Sigmoid colon (tissue), 7 donors: ENCODE results near the gene LYL1. TPM values are rescaled to one million over a fixed set of nuclear protein-coding genes. Genes with fewer than 3 reads are reported as not detected.

Source experiments
- DNase-seq: peaks from one replicate; pipeline ENCODE4 v3.0.0-alpha.2; 2019
- H3K27ac ChIP-seq, 4 donors: fragments of 200-600 bp; sonication (generic); one replicate each; pipeline ENCODE4 v1.5.1; 2016 to 2019; ENCODE audit warnings: mild to moderate bottlenecking in 1 of 4
- H3K27me3 ChIP-seq, 3 donors: fragments of 200-600 bp; sonication (generic); one replicate each; pipeline ENCODE4 v1.5.1; 2019; ENCODE audit warnings: mild to moderate bottlenecking in 1 of 3
- H3K36me3 ChIP-seq, 4 donors: fragments of 200-600 bp; sonication (generic); one replicate each; pipeline ENCODE4 v1.5.1; 2016 to 2019
- H3K4me1 ChIP-seq, 4 donors: fragments of 200-600 bp; sonication (generic); one replicate each; pipeline ENCODE4 v1.5.1; 2017 to 2019
- H3K4me3 ChIP-seq, 4 donors: fragments of 200-600 bp; sonication (generic); one replicate each; pipeline ENCODE4 v1.5.1; 2017 to 2019; ENCODE audit warnings: mild to moderate bottlenecking in 2 of 4, moderate library complexity in 1 of 4
- H3K9me3 ChIP-seq, 4 donors: fragments of 200-600 bp in 3 of 4; sonication (generic) in 3 of 4; one replicate each; pipeline versions ENCODE4 v1.5.1 to v1.6.1; 2013 to 2019
- CTCF ChIP-seq, 4 experiments: fragments of 450-650 bp in 3 of 4; fragments of 200-600 bp in 1 of 4; IDR thresholded peaks; one replicate each; pipeline ENCODE4 v1.5.1; 2016 to 2019; ENCODE audit warnings: antibody characterized with exemption in 4 of 4, mild to moderate bottlenecking in 3 of 4, moderate library complexity in 2 of 4
- EP300 ChIP-seq, 4 donors: sonication (generic); formaldehyde crosslinking; IDR thresholded peaks; one replicate each; pipeline ENCODE4 v1.6.1; 2017; ENCODE audit warnings: antibody characterized with exemption in 4 of 4
- POLR2A ChIP-seq, 2 donors: fragments of 450-650 bp; IDR thresholded peaks; one replicate each; pipeline ENCODE4 v1.6.1; 2016; ENCODE audit warnings: antibody characterized with exemption in 2 of 2, mild to moderate bottlenecking in 2 of 2, moderate library complexity in 2 of 2
- POLR2AphosphoS5 ChIP-seq, 4 donors: sonication (generic); formaldehyde crosslinking; IDR thresholded peaks; one replicate each; pipeline ENCODE4 v1.6.1; 2017; ENCODE audit warnings: antibody characterized with exemption in 4 of 4
- WGBS, 2 donors: extraction: QIAGEN DNeasy Blood & Tissue Kit; methylation state at CpG; one replicate each; pipeline ENCODE4 v1.1.7; 2013; 5-methylcytosine and 5-hydroxymethylcytosine counted together
- intact Hi-C: fragments of 100-400 bp; cut with DNase I; formaldehyde crosslinking; loops from one replicate; pipeline ENCODE4 v1.15.1; 2023
- polyA plus RNA-seq, 3 donors: library from polyadenylated mRNA; stranded (reverse); fragments of 200-250 nt; gene quantifications; one replicate each; pipeline ENCODE4 v1.2.3, GENCODE V29; 2013
- total RNA-seq, 4 donors: library from RNA; depleted of rRNA; stranded (reverse); fragments of >200 nt; gene quantifications; one replicate each; pipeline ENCODE4 v1.1.0, GENCODE V29; 2016
- donor health status: healthy with polysubstance abuse.
- donor health status: Bipolar disorder and iron deficiency.
- donor health status: healthy.

LYL1 gene
- total RNA-seq (10 to 100 TPM; 13.0 to 17.8 (median 15.2) TPM), polyA plus RNA-seq (10 to 100 TPM in 1 of 3 donors, 1 to 10 TPM in 2; 3.0 to 18.4 (median 3.7) TPM)

DNA sequence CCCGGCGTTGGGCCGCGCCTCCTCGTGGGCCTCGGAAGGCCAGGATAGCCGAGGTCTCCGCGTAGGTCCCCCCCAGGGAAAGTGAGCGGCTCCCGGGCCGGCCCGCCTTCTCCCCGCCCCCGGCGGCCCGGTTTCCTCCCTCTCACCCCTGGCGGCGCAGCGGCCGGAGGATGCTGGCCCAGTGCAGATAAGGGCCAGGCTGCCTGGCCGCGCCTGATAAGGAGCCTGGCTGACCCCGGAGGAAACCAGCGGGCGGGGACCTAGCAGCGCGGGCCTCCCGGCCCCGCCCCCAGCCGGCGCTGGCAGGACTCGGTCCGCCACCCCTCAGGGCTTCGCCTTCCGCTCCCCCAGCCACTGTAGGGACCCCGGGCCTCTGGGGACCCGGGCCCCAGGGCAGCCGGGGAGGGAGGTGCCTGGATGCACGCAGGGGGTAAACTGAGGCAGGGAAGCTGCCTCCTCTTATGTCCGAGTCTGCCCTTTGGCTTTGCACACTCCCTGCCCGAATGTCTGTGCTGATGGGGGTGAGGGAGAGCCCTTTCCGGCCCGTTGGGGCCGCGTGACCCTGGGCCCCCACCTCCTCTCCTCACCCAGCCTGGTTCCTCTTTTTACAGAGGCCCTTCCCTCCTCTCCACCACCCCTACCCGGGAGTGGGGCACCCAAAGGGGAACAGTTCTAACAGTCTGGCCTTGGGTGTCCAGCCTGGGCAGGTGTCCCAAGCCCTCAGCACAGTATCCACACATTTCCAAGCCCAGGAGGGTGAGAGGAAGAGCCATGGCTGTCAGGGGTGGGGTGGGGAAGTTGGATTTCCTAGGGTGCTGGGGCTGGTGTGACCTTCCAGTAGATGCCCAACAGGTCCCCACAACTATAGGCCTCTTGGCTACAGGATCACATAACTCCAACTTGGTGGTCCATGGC, at the start of gene LYL1:
Gene LYL1 (minus strand): TSS at position 193 of the 915 bp plus-strand sequence. CDS start 1,687 bp downstream, outside the sequence.
- H3K9me3 ChIP-seq: no peaks in the 10 kb centered on the region
- peaks cover 0 to 7% (median 2%) of the 10 kb centered on the region in 4 donors for H3K36me3 ChIP-seq
- TF ChIP-seq POLR2AphosphoS5 (IDR thresholded peaks at IDR 0.05) (peak; percentile 49 to 81 (median 71)), POLR2A (IDR thresholded peaks at IDR 0.05) (no peak), CTCF (IDR thresholded peaks at IDR 0.05) (no peak)
- intact Hi-C loops: loop anchor here (5.0 to 10.0 kb wide), 2 partner anchors 49 to 218 kb away; partner anchors contain the start of genes DNASE2, IER2, KLF1 and STX10
- 1% methylated on average over 47 of the region's 47 CpGs for WGBS, 2 donors
- peak within 1 kb of the TSS; percentile 74 to 95 (median 86) for H3K27ac ChIP-seq
- H3K27me3 ChIP-seq: no peaks in the 10 kb centered on the region
- peak; percentile 83 for DNase-seq
- peaks cover 0 to 55% (median 42%) of the 10 kb centered on the region in 4 donors for H3K4me1 ChIP-seq
- H3K4me3 ChIP-seq: peak within 1 kb of the TSS; percentile 18 to 58 (median 46)

- Histone ChIP-seq H3K27ac (peak overlapping the region; percentile 92 to 100 (median 100)), H3K9me3 (no peaks in the 10 kb centered on the region), H3K27me3 (no peaks in the 10 kb centered on the region), H3K4me1 (peaks cover 6 to 39% (median 33%) of the 10 kb centered on the region in 4 donors), H3K4me3 (peak overlapping the region; percentile 64 to 96 (median 92)), H3K36me3 (no peaks in the 10 kb centered on the region)
- WGBS, 2 donors: 0 to 1% methylated on average over 71 of the region's 71 CpGs
- DNase-seq: peak; percentile 99
- intact Hi-C loops: loop anchor here (5.0 to 10.0 kb wide), 4 partner anchors 34 to 359 kb away; partner anchors contain the start of genes JUNB, LYL1, NACC1 and NFIX
- TF ChIP-seq POLR2A (IDR thresholded peaks at IDR 0.05): peak; percentile 98 to 99
- TF ChIP-seq CTCF (IDR thresholded peaks at IDR 0.05): peak in 1 of 4 experiments; percentile 15
- peak in 3 of 4 donors; percentile 15 to 66 (median 65) for TF ChIP-seq EP300 (IDR thresholded peaks at IDR 0.05)
- TF ChIP-seq POLR2AphosphoS5 (IDR thresholded peaks at IDR 0.05): peak; percentile 99 to 100 (median 100)
Measured at GRCh38 chr19:13151605-13152355, 49.1 kb upstream of the LYL1 start.

DNA sequence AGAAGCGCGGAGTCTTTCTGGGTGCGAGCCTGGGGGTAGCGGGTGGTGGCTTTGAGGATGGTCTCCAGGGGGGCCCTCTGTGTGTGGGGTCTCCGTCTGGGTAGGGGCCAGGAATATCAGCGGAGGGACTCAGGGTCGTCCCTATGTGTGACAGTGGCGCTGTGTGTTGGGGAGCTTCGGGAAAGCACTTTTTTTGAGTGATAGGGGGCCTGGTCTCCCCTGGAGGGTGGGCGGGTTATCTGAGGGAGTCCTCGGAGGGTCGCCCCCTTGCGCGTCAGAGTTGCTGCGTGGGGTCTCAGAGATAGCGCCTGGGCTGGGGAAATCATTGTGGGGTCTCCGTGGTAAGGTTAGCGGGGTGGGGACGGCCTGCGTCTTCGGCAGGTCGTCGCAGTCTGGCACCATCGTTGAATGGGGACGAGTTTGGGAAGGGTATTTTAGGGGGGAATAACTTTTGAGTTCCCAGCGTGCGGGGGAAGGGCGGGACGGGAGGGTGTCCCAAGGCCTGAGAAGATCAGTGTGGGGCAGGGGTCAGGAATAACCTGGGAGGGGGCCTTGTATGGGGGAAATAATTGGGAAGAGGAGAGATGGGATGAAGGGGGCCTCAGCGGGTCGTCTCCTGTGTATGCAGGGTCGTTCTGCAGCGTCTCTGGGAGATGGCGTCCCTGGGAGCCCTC, 48.4 kb upstream of the LYL1 start:
- DNase-seq: no peak

More for the DNA sequence above, 48.4 kb upstream of the LYL1 start:
- Histone ChIP-seq H3K27ac (peak overlapping the region; percentile 92 to 100 (median 100)), H3K36me3 (peaks cover 0 to 5% (median 0%) of the 10 kb centered on the region in 4 donors), H3K9me3 (no peaks in the 10 kb centered on the region), H3K4me3 (peak overlapping the region; percentile 64 to 96 (median 92)), H3K4me1 (peaks cover 6 to 38% (median 29%) of the 10 kb centered on the region in 4 donors), H3K27me3 (no peaks in the 10 kb centered on the region)
- intact Hi-C loops: loop anchor here (5.0 to 10.0 kb wide), 4 partner anchors 34 to 359 kb away; partner anchors contain the start of genes JUNB, LYL1, NACC1 and NFIX
- TF ChIP-seq EP300 (IDR thresholded peaks at IDR 0.05) (no peak), POLR2A (IDR thresholded peaks at IDR 0.05) (no peak), CTCF (IDR thresholded peaks at IDR 0.05) (no peak), POLR2AphosphoS5 (IDR thresholded peaks at IDR 0.05) (no peak)
- WGBS, 2 donors: 0 to 1% methylated on average over 34 of the region's 34 CpGs
